Prostate gland (tissue), 2 donors: ENCODE results near the gene LHFPL3.

Source experiments
- POLR2A ChIP-seq: fragments of 450-650 bp; IDR thresholded peaks from one replicate; pipeline ENCODE4 v1.6.1; 2016; ENCODE audit warnings: antibody characterized with exemption, mild to moderate bottlenecking
- TF ChIP-seq, protein P1 (sequence below), 4 experiments: fragments of 200-600 bp in 2 of 4; fragments of 450-650 bp in 2 of 4; sonication (generic) in 2 of 4; IDR thresholded peaks; 1 replicate in 3 of 4; 2 replicates in 1 of 4; pipeline ENCODE4 v1.5.1; 2016 to 2019; ENCODE audit warnings: antibody characterized with exemption in 4 of 4, mild to moderate bottlenecking in 2 of 4, moderate library complexity in 2 of 4

DNA sequence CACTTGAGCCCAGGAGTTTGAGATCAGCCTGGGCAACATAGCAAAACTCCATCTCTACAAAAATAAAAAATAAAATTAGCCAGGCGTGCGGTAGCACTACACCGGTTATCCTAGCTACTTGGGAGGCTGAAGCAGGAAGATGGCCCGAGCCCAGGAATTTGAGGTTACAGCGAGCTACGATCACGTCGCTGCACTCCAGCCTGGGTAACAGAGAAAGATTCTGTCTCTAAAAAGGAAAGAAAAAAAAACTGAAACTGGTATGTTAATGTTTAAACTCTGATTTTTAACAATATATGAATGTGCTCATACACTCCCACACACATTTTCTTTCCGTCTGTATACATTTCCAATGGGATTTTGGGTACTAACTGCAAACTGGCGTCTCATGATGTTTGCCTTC is 545.0 kb downstream of the LHFPL3 start:
- TF ChIP-seq, protein P1, sequence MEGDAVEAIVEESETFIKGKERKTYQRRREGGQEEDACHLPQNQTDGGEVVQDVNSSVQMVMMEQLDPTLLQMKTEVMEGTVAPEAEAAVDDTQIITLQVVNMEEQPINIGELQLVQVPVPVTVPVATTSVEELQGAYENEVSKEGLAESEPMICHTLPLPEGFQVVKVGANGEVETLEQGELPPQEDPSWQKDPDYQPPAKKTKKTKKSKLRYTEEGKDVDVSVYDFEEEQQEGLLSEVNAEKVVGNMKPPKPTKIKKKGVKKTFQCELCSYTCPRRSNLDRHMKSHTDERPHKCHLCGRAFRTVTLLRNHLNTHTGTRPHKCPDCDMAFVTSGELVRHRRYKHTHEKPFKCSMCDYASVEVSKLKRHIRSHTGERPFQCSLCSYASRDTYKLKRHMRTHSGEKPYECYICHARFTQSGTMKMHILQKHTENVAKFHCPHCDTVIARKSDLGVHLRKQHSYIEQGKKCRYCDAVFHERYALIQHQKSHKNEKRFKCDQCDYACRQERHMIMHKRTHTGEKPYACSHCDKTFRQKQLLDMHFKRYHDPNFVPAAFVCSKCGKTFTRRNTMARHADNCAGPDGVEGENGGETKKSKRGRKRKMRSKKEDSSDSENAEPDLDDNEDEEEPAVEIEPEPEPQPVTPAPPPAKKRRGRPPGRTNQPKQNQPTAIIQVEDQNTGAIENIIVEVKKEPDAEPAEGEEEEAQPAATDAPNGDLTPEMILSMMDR (IDR thresholded peaks at IDR 0.05), result no peak
- TF ChIP-seq POLR2A, result no peak
